K562 (cell line): ENCODE measurements around the gene TTC38. TPM values are rescaled to one million over a fixed set of nuclear protein-coding genes. Genes with fewer than 3 reads are reported as not detected.

Experiments used
- ATAC-seq: fragments of 200-7000 bp; cut with Tn5 transposase; 3 replicates; pipeline ENCODE4 v1.9.1; 2020; ENCODE audit warnings: moderate library complexity
- BruUV-seq: library from RNA; stranded (reverse); fragments of 400-500 nt; replicated peaks from 2 replicates; lab custom pipeline; 2021; lab: Mats Ljungman, UMichigan
- CTCF ChIA-PET: fragments of 300-600 bp; formaldehyde crosslinking; extraction: SDS; loops from one replicate; lab custom pipeline; 2021; ENCODE audit warnings: low intra/inter-chr PET ratio; lab: Yijun Ruan, JAX
- POLR2A ChIA-PET: fragments of 300-600, 350-650 bp; sonication (Branson Sonifier 250); formaldehyde crosslinking; extraction: SDS; loops from one replicate; lab custom pipeline; 2021; ENCODE audit warnings: antibody characterized with exemption, inconsistent platforms; lab: Yijun Ruan, JAX
- DNase-seq, 4 experiments: peaks; one replicate each; pipeline versions ENCODE4 v3.0.0 to v3.0.0-alpha.2; 2011 to 2018; ENCODE audit warnings: low spot score in 3 of 4, mixed read lengths in 3 of 4; ENCODE audit errors: extremely low read depth in 1 of 4
- FAIRE-seq: peaks from 2 replicates; lab custom pipeline; 2011; peaks lifted over from hg19 to GRCh38; lab: Jason Lieb, UNC
- H2AFZ ChIP-seq: 2 replicates; pipeline ENCODE4 v1.6.0; 2011; ENCODE audit warnings: low read depth, low read length, control low read depth, inconsistent platforms
- H3K27ac ChIP-seq: fragments of 200-600 bp; 3 replicates; pipeline ENCODE4 v1.8.0; 2011; ENCODE audit warnings: low read depth, mild to moderate bottlenecking, control low read depth, inconsistent platforms, low read length, moderate library complexity, mixed read lengths; ENCODE audit errors: extremely low read depth
- H3K27me3 ChIP-seq, 2 experiments: fragments of 300-600 bp in 1 of 2; 2 replicates in 1 of 2; 3 replicates in 1 of 2; pipeline versions ENCODE4 v1.6.0 to v1.8.0; 2011; ENCODE audit warnings: inconsistent platforms in 2 of 2, low read length in 2 of 2, mild to moderate bottlenecking in 1 of 2, mixed read lengths in 1 of 2, moderate library complexity in 1 of 2; ENCODE audit not compliant: control insufficient read depth in 2 of 2, insufficient read depth in 2 of 2
- H3K36me3 ChIP-seq: fragments of 300-600 bp; 3 replicates; pipeline ENCODE4 v1.8.0; 2011; ENCODE audit warnings: mild to moderate bottlenecking, low read length, inconsistent platforms; ENCODE audit not compliant: control insufficient read depth, insufficient read depth
- H3K4me1 ChIP-seq, 2 experiments: fragments of 200-600 bp in 1 of 2; replicated peaks in 1 of 2; 2 replicates in 1 of 2; 3 replicates in 1 of 2; pipeline versions ENCODE4 v1.5.1 to v1.8.0; 2011; ENCODE audit warnings: inconsistent platforms in 2 of 2, low read length in 2 of 2, mild to moderate bottlenecking in 1 of 2, mixed read lengths in 1 of 2, moderate library complexity in 1 of 2; ENCODE audit not compliant: control insufficient read depth in 2 of 2, insufficient read depth in 2 of 2
- H3K4me2 ChIP-seq: 2 replicates; pipeline ENCODE4 v1.6.1; 2011; ENCODE audit warnings: low read length, control low read depth, inconsistent platforms, mixed read lengths; ENCODE audit not compliant: insufficient read depth
- H3K4me3 ChIP-seq: fragments of 200-600 bp; sonication (generic), shearing (Covaris generic); 2 replicates; pipeline ENCODE4 v1.5.1; 2016; ENCODE audit warnings: control low read depth, inconsistent platforms
- H3K79me2 ChIP-seq: fragments of 200-600 bp; 3 replicates; pipeline ENCODE4 v1.8.0; 2011; ENCODE audit warnings: low read length, inconsistent platforms; ENCODE audit not compliant: control insufficient read depth, insufficient read depth
- H3K9ac ChIP-seq, 2 experiments: 2 replicates each; pipeline versions ENCODE4 v1.6.0 to v1.6.1; 2011; ENCODE audit warnings: low read depth in 2 of 2, low read length in 2 of 2, control low read depth in 1 of 2, inconsistent platforms in 1 of 2, mild to moderate bottlenecking in 1 of 2, mixed read lengths in 1 of 2; ENCODE audit not compliant: insufficient read depth in 1 of 2
- H3K9me1 ChIP-seq: one replicate; pipeline ENCODE4 v1.6.0; 2011; ENCODE audit warnings: inconsistent platforms, mild to moderate bottlenecking, low read length, moderate library complexity; ENCODE audit not compliant: control insufficient read depth, insufficient read depth
- H3K9me3 ChIP-seq: replicated peaks from 2 replicates; pipeline ENCODE4 v1.5.1; 2011; ENCODE audit warnings: low read depth, low read length, inconsistent platforms; ENCODE audit not compliant: control insufficient read depth, insufficient read depth
- H4K20me1 ChIP-seq: replicated peaks from 2 replicates; pipeline ENCODE4 v1.6.1; 2011; ENCODE audit warnings: low read length, inconsistent platforms, mixed read lengths; ENCODE audit not compliant: control insufficient read depth, insufficient read depth
- ATF3 ChIP-seq, 2 experiments: fragments of 450-650 bp in 1 of 2; sonication (generic) in 1 of 2; formaldehyde crosslinking in 1 of 2; IDR thresholded peaks in 1 of 2; conservative IDR thresholded peaks in 1 of 2; 2 replicates each; pipeline versions ENCODE4 v1.6.1 to v1.8.1; 2016 to 2023; ENCODE audit warnings: mild to moderate bottlenecking in 2 of 2, moderate library complexity in 2 of 2, inconsistent platforms in 1 of 2, missing genetic modification reagents in 1 of 2
- CBX8 ChIP-seq: fragments of 200-600 bp; sonication (generic); IDR thresholded peaks from 2 replicates; pipeline ENCODE4 v1.6.1; 2012; ENCODE audit warnings: borderline replicate concordance, mixed run types, low read depth, mild to moderate bottlenecking, moderate library complexity, mixed read lengths, low read length, control low read depth, inconsistent platforms; ENCODE audit not compliant: poor library complexity, severe bottlenecking; ENCODE audit errors: extremely low read depth
- HDAC8 ChIP-seq: fragments of 450-650 bp; IDR thresholded peaks from 2 replicates; pipeline ENCODE4 v1.6.1; 2016; ENCODE audit warnings: mild to moderate bottlenecking, missing genetic modification characterization, moderate library complexity, missing compliant biosample characterization
- MAFF ChIP-seq: IDR thresholded peaks from 2 replicates; pipeline ENCODE4 v1.6.1; 2012; ENCODE audit warnings: low read length, improper control_type of control experiment
- POLR2G ChIP-seq: fragments of 200-400 bp; formaldehyde crosslinking; IDR thresholded peaks from 2 replicates; pipeline ENCODE4 v1.6.1; 2017; ENCODE audit warnings: low read depth, mild to moderate bottlenecking, antibody characterized with exemption, low read length, moderate library complexity
- POLR3A ChIP-seq: IDR thresholded peaks from 2 replicates; pipeline ENCODE4 v1.6.1; 2011; ENCODE audit warnings: borderline replicate concordance, mild to moderate bottlenecking, moderate library complexity; ENCODE audit not compliant: insufficient read length, insufficient read depth; ENCODE audit errors: extremely low read depth
- RBM39 ChIP-seq: fragments of 200-400 bp; formaldehyde crosslinking; optimal IDR thresholded peaks from 2 replicates; pipeline ENCODE3; 2018; ENCODE audit warnings: low read depth, low read length
- SRSF1 ChIP-seq: fragments of 200-400 bp; formaldehyde crosslinking; IDR thresholded peaks from 2 replicates; pipeline ENCODE4 v1.6.1; 2017; ENCODE audit warnings: mild to moderate bottlenecking, low read depth, low read length, moderate library complexity
- WHSC1 ChIP-seq: IDR thresholded peaks from one replicate; pipeline ENCODE4 v1.6.1; 2012; ENCODE audit warnings: low read length, control low read depth, inconsistent platforms
- YBX1 ChIP-seq: fragments of 450-650 bp; IDR thresholded peaks from 2 replicates; pipeline ENCODE4 v1.7.1; 2016; ENCODE audit warnings: mild to moderate bottlenecking
- ZHX1 ChIP-seq: fragments of 150-350 bp; conservative IDR thresholded peaks from 2 replicates; pipeline ENCODE4 v1.6.1; 2014; ENCODE audit warnings: low read length
- ZNF347 ChIP-seq: fragments of 450-650 bp; formaldehyde crosslinking; IDR thresholded peaks from 2 replicates; pipeline ENCODE4 v1.4.0; 2020; ENCODE audit warnings: low read depth, mild to moderate bottlenecking, moderate library complexity
- WGBS: fragments of 100-300 bp; shearing (Covaris generic); methylation state at CpG from one replicate; pipeline ENCODE4 v1.1.6; 2016; ENCODE audit warnings: low coverage, mixed read lengths; ENCODE audit not compliant: insufficient coverage; ENCODE audit errors: missing lambda C conversion rate; 5-methylcytosine and 5-hydroxymethylcytosine counted together
- in situ Hi-C: fragments of 300-500 bp; cut with MboI; formaldehyde crosslinking; loops from 4 replicates; pipeline ENCODE4 v1.15.0; 2018; ENCODE audit warnings: inconsistent platforms, mixed read lengths
- intact Hi-C: fragments of 100-400 bp; cut with micrococcal nuclease; formaldehyde crosslinking; loops from 2 replicates; pipeline ENCODE4 v1.14.2; 2022
- polyA plus RNA-seq, 8 experiments: library from polyadenylated mRNA; depleted of rRNA in 4 of 8; stranded (reverse) in 5 of 8; unstranded in 3 of 8; fragments of >200 nt; fragmentation: Nextera tagmentation in 2 of 8; fragmentation: Illumina TruSeq in 1 of 8; extraction: Ambion mirVana in 2 of 8; extraction: Trizol in 1 of 8; gene quantifications; 2 replicates each; pipeline versions ENCODE4 v1.2.1 to v1.2.3, GENCODE V29; 2011 to 2014; ENCODE audit warnings: inconsistent platforms in 1 of 8, missing spikeins in 1 of 8
- total RNA-seq, 7 experiments: library from RNA; depleted of rRNA in 6 of 7; stranded (reverse); fragments of >200 nt in 6 of 7; fragmentation: Illumina TruSeq in 2 of 7; extraction: Trizol in 2 of 7; gene quantifications; 2 replicates each; pipeline versions ENCODE4 v1.2.1 to v1.2.3, GENCODE V29; 2011 to 2021; ENCODE audit warnings: low replicate concordance in 1 of 7

Gene TTC38
- total and polyA plus RNA-seq, 9 of the 15 experiments (the other 6 are each of a cell fraction or from before 2014, with no cell fraction given) = 0.84 to 28.4 (median 18.1) TPM

- TF ChIP-seq CBX8 (no peak), ZHX1 (no peak), MAFF (no peak), ZNF347 (CRISPR knock-in tag) (no peak)
Observed at GRCh38 chr22:46244771-46245170, 23.0 kb upstream of the TTC38 start (continued).

GRCh38 chr22:46245511-46245910 is 22.3 kb upstream of the TTC38 start:
- Histone ChIP-seq H3K27me3 (no peaks in the 10 kb centered on the region), H3K27ac (no peak overlapping the region), H3K4me2 (no peak overlapping the region), H3K9me3 (no peaks in the 10 kb centered on the region)
- DNase-seq = no peak
- 0 out of 2 replicates have a peak, but pooled peaks have one; percentile 20 for TF ChIP-seq POLR2G
- no peak for TF ChIP-seq ATF3 (IDR thresholded peaks at IDR 0.05)
- no peak for TF ChIP-seq ATF3 (CRISPR knock-in tag; conservative IDR thresholded peaks at IDR 0.05)
- TF ChIP-seq RBM39 = no peak
- no peak for TF ChIP-seq HDAC8
- TF ChIP-seq WHSC1 = no peak
- TF ChIP-seq SRSF1 = no peak
- TF ChIP-seq YBX1 = no peak
- no peak for TF ChIP-seq POLR3A
- TF ChIP-seq, all 486 proteins: peak for 1
- no peak overlapping the region for H3K4me3 ChIP-seq
- POLR2A ChIA-PET = interaction anchor here (3.1 kb wide), 1 partner anchor 11 kb away, joined by 10 read pairs; no protein-coding TSS in a partner anchor
- no peak for FAIRE-seq
- CTCF ChIA-PET = no interaction called here
- in situ Hi-C loops (loop anchor here (10.0 kb wide), 1 partner anchor 101 kb away; no protein-coding TSS in a partner anchor), intact Hi-C loops (loop anchor here (10.0 kb wide), 1 partner anchor 91 kb away; the partner anchor contains the start of gene PPARA)
- ATAC-seq = no peak
- H4K20me1 ChIP-seq = no peaks in the 10 kb centered on the region
- no TSS peak for BruUV-seq
- peaks cover 5% of the 10 kb centered on the region; the same call in 1 of the 3 replicates for H3K36me3 ChIP-seq
- H2AFZ ChIP-seq = no peak overlapping the region
- no peak overlapping the region for H3K9ac ChIP-seq
- H3K9me1 ChIP-seq = no peaks in the 10 kb centered on the region
- peaks cover 6% of the 10 kb centered on the region for H3K79me2 ChIP-seq
- WGBS = 77% methylated on average over 7 of the region's 16 CpGs
- H3K4me1 ChIP-seq = peaks cover 15 to 48% of the 10 kb centered on the region in 2 experiments; a peak in 4 of 5 replicates
